Stimulated activated CD4-positive, alpha-beta T cell treated with anti-CD3 and anti-CD28 coated beads, Interleukin-4, amount 100 ng/mL, for 4 hours (primary cell): ENCODE measurements around the gene RHOV.

Experiments
- DNase-seq, 2 experiments: peaks; one replicate each; pipeline ENCODE4 v3.0.0-alpha.2; 2020

The RHOV gene

DNA sequence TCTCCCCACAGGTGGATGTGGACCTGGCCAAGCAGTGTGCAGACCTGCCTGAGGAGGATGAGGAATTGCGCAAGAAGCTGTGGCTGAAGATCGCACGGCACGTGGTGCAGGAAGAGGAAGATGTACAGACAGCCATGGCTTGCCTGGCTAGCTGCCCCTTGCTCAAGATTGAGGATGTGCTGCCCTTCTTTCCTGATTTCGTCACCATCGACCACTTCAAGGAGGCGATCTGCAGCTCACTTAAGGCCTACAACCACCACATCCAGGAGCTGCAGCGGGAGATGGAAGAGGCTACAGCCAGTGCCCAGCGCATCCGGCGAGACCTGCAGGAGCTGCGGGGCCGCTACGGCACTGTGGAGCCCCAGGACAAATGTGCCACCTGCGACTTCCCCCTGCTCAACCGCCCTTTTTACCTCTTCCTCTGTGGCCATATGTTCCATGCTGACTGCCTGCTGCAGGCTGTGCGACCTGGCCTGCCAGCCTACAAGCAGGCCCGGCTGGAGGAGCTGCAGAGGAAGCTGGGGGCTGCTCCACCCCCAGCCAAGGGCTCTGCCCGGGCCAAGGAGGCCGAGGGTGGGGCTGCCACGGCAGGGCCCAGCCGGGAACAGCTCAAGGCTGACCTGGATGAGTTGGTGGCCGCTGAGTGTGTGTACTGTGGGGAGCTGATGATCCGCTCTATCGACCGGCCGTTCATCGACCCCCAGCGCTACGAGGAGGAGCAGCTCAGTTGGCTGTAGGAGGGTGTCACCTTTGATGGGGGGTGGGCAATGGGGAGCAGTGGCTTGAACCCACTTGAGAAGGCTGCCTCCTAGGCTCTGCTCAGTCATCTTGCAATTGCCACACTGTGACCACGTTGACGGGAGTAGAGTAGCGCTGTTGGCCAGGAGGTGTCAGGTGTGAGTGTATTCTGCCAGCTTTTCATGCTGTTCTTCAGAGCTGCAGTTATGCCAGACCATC, 28.8 kb upstream of the RHOV start:
- no peak for DNase-seq

DNA sequence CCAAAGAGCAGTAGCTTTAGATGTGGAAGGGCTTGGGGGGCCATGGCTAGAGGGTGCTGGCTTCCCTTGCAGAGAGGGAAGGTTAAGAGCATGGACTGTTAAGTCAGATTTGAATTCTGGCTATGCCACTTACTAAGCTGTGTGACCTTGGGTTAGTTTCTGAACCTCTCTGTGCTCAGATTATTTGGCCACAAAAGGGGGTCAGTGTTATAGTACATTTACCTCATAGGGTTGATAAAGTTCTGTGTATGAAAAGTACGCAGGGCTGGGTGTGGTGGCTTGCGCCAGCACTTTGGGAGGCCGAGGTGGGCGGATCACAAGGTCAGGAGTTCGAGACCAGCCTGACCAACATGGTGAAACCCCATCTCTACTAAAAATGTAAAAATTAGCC, 27.0 kb upstream of the RHOV start:
- DNase-seq = no peak

DNA sequence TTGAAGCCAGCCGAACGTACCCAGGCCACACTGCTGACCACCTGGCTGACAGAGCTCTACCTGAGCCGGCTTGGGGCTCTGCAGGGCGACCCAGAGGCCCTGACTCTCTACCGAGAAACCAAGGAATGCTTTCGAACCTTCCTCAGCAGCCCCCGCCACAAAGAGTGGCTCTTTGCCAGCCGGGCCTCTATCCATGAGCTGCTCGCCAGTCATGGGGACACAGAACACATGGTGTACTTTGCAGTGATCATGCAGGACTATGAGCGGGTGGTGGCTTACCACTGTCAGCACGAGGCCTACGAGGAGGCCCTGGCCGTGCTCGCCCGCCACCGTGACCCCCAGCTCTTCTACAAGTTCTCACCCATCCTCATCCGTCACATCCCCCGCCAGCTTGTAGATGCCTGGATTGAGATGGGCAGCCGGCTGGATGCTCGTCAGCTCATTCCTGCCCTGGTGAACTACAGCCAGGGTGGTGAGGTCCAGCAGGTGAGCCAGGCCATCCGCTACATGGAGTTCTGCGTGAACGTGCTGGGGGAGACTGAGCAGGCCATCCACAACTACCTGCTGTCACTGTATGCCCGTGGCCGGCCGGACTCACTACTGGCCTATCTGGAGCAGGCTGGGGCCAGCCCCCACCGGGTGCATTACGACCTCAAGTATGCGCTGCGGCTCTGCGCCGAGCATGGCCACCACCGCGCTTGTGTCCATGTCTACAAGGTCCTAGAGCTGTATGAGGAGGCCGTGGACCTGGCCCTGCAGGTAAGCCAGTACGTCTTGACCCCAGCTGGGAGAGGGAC, 26.4 kb upstream of the RHOV start:
- no peak for DNase-seq

DNA sequence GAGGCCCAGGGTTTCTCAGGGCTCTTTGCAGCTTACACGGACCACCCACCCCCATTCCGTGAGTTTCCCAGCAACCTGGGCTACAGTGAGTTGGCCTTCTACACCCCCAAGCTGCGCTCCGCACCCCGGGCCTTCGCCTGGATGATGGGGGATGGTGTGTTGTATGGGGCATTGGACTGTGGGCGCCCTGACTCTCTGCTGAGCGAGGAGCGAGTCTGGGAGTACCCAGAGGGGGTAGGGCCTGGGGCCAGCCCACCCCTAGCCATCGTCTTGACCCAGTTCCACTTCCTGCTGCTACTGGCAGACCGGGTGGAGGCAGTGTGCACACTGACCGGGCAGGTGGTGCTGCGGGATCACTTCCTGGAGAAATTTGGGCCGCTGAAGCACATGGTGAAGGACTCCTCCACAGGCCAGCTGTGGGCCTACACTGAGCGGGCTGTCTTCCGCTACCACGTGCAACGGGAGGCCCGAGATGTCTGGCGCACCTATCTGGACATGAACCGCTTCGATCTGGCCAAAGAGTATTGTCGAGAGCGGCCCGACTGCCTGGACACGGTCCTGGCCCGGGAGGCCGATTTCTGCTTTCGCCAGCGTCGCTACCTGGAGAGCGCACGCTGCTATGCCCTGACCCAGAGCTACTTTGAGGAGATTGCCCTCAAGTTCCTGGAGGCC, 25.6 kb upstream of the RHOV start:
- DNase-seq = no peak

DNA sequence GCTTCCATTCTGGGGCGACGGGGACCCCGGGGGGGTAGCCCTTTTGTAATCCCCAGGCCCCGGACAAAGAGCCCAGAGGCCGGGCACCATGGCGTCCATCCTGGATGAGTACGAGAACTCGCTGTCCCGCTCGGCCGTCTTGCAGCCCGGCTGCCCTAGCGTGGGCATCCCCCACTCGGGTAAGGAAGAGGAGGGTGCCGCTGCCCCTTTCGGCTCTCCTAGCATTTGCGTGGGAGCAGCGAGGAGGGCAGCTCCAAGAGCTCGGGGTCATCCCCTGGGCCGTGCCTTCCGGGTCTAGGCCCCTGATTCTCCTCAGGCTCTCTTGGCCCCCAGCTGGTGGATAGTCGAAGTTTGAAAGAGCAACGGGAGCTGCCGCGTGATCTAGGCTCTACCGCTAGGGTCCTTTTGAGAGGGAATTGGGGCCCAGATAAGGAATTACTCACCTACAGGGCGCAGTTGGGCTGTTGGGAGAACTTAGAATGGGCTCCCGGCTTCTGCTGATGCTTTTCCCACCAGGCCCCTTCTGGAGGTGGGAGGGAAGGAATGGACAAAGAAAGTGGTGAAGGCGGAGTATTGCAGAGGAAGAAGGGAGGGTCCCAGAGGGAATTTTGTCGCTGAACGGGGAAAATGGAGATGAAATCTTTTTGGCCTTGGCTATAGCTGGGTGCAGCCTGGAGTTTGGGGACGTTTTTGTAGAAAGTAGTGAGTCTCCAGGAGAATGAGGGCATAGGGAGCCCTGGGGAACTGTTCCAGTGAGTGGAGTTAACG, 20.8 kb upstream of the RHOV start:
- peak; percentile 31 to 50 for DNase-seq

DNA sequence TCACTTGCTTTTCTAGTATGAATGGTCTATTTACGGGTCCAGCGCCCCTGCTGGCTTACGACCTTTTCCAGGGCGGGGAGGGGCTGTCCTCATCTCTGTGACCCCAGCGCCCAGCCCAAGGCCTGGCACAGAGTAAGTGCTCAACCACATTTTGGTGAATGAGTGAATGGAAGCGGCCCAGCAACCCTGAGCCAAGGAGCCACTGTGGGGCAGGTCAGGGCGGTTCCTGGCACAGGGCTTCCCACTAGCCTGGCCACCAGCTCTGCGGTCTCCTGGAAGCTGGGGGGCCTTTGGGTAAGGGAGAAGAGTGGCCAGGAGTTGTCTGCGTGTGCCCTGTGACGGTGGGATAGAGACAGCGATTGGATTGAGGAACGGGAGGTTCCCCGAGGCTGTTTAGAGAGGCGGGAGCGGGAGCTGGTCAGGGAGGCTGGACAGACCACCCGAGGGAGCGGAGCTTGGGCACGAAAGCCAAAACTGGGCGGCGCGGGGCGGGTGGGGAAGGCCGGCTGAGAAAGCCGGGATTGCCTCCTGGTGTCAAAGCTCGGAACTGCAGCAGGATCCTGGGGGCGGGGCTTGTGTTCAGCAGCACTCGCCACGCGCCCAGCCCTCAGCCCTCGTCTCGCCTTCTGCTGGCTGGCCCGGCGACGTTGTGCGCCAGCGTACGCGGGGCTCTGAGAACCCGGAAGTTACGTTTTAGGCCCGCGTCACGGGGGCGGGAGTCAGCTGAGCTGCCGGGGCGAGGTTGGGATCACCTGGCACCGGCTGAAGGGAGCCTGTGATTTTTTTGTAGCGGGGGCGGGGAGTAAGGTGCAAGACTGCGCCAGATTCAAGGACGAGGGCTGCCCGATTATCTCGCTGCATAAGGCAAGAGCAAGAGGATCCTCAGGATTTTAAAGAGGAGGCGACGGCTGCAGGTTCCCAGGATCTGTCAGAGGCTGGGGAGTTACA, 20.0 kb upstream of the RHOV start, which contains the start of gene VPS18:
Gene VPS18, plus strand, starts transcription at position 718 of the 948 bp plus-strand sequence. CDS start 319 bp downstream, outside the sequence.
- DNase-seq = peak; percentile 98 to 99

DNA sequence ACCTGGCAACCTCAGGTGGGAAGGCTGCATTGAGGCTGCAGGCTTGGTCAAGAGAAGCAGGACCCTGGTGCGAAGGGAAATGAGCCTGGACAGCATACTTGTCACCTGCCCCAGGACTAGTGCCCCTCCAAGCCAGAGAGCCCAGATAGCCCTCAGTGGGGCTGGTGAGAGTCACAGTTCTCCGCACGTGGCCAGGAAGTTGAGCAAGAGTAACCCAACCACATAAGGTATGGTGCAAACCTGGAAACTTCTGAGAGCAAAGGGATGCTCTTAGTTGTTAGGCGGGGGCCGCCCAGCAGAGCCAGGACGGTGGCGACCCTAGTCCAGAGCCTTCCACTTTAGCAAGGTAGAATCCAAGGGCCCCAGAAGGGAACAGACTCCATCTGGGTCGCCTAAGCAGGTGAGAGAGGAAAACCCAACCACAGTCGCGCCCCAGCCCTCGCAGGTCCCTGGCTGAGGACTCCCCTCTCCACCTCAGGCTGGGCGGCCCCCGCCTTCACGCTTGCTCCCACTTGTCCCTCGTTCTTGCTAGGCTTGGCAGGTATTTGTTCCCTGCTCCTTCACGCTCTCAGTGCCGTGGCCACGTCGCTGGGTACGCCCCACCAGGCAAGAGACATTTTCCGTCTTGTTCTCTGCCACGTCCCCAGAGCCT, 19.1 kb upstream of the RHOV start:
- no peak for DNase-seq

DNA sequence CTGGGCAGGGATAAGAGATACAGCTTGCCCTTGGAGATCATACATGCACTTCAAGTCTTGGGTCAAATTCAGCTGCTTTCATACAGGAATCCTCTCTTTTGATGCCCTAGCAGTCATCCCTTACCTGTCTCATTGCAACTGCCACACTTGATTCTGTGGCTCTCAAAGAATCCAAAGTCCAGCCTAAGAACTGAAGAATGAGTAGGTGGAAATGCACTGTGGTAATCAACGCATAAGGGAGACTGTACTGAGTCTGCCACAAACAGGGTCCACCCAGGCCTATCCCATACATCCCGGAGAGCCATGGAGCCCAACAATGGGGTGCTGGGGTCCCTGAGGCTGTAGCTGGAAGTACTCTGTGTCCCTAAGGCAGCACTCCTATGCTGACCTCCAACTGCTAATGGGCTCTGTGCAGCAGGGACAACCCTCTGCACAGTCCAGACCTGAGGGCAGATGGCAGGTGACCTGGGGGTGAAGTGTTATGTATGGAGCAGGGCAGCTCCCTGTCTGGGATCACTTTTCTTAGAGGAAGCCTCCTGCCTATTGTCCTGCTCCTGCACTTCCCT, 18.5 kb upstream of the RHOV start:
- no peak for DNase-seq

DNA sequence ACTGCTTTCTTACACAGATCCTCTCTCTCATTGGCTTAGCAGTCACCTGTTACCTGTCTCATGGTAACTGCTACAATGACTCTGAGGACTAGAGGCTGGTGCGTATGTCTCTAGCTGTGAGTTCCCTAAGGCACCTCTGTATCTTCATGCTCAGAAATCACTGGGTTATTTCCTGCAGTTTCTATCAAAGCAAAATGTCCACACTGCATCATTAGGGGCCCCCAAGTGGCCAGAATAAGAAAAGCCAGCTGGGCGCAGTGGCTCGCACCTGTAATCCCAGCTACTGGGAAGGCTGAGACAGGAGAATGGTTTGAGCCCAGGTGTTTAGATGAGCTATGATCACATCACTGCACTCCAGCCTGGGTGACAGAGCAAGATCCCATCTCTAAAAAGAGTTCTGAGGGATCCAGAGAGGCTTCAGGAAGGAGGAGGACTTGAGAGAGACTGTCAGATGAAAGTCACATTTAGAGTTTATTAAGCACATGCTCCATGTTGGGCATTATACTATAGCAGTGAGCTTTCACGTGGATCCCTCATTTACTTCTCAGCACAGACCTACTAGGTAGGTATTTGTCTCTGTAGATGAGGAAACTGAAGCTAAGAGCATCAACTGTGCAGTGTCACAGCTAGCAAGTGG, 17.9 kb upstream of the RHOV start:
- no peak for DNase-seq

DNA sequence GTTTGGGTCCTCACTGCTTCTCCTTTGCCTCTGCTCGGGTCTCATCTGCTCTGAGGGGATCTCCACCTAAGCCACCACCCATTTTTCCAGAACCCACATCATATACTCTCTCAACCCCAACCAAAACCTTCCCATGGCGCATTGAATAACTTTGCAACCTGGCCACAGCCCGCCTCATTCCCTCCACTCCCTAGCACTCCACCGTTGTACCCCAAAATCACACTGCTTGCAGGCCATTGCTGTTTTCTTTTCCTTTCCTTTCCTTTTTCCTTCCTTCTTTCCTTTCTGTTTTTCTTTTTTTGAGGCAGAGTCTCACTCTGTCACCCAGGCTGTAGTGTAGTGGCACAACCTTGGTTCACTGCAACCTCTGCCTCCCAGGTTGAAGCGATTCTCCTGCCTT, 17.1 kb upstream of the RHOV start:
- no peak for DNase-seq

DNA sequence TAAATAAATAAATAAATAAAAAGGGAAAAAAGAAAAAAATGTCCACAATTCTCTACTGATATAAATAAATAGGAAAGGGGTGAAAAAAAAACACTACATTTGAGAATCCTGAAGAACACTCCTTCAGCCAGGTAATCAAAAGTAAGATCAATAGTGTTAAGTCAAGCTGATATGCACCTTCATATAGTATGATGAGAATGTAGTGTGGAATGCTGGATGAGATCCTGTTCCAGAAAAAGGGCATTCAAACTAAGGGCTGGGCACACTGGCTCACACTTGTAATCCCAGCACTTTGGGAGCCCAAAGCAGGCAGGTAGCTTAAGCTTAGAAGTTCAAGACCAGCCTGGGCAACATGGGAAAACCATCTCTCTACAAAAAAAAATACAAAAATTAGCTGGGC, 15.1 kb upstream of the RHOV start:
- no peak for DNase-seq

DNA sequence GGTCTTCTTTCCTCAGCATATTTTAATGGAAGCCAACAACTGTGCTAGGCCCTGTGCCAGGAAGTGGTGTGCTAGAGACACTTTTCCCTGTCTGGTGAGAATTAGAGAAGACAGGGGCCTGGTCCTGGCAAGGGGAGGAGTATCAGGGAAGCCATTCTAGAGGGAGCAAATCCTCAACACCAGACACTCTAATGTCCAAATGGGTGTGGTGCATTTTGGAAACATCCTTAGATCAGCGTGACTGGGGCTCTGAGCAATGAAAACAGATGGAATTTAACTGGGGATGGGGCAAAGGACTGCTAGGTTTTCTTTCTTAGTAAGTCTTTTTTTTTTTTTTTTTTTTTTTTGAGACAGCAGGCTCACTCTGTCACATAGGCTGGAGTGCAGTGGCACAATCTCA, 12.6 kb upstream of the RHOV start:
- no peak for DNase-seq

DNA sequence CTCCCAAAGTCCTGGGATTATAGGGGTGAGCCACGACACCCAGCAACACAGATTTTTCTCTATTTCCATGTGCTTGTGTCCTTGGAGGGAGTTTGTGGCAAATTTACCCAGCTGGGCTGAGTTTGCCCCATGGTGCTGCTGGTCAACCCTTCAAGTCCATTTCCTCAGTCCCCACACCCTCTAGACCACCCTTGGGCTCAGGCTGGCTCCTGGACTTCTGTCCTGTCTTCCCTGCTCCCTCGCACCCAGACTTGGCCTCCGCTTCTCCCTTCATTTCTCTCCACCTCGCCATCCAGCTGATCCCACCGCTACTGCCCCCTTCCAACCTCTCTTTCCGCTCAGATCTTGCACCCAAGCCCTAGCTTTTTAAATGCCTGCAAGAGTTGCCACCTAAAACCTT, 7.3 kb upstream of the RHOV start:
- no peak for DNase-seq

DNA sequence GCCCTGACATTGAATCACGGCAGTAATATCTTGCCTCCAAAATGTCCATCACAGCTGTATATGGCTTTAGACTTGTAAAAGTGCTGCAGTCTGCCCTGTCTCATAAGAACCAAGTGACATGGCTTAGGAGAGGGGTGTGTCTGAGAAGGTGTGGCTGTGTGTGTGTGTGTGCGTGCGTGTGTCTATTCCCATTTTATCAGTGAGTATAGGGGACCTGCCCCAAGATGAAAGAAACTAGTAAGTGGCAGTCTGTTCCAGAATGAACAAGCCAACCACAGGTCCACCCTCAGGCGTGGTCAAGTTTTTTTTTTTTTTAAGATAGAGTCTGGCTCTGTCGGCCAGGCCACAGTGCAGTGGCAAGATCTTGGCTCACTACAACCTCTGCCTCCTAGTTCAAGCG, 5.6 kb upstream of the RHOV start:
- DNase-seq = no peak

DNA sequence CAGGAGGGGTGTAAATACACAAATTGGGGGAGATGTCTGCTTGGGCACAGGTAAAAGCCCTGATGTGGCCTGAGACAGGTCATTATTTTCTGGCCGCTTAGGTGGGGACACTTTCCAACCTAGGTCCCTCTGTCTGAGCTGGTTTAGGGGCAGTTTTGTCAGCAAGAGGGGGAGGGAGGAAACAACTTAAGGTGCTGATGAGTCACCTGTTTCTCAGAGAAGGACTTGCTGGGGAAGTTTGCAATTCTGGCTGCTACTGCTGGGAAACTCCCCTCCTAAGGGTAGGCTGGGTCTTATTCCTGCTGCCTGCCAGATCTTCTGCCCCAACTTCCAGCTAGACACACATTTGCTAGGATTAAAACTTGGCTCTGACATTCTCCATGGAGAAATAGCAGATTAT, 4.8 kb upstream of the RHOV start:
- peak in 1 of 2 experiments; percentile 37 for DNase-seq

DNA sequence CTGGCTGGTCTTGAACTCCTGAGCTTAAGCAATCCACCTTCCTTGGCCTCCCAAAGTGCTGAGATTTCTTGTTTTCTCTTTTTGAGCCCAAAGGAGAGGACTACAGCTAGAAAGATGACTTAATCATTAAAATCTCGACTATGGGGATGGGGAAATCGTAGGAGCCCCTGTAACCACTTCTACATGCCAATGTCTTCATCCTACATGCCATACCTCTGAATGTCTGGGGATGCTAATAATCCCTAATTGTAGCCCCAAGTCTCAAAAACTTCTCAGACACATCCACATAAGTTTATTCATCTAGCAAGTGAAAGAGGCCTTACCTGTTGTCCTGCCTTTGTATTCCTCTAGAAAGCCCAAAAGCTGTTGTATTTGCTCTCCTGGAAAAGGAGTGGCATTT, 3.7 kb upstream of the RHOV start:
- DNase-seq = no peak

DNA sequence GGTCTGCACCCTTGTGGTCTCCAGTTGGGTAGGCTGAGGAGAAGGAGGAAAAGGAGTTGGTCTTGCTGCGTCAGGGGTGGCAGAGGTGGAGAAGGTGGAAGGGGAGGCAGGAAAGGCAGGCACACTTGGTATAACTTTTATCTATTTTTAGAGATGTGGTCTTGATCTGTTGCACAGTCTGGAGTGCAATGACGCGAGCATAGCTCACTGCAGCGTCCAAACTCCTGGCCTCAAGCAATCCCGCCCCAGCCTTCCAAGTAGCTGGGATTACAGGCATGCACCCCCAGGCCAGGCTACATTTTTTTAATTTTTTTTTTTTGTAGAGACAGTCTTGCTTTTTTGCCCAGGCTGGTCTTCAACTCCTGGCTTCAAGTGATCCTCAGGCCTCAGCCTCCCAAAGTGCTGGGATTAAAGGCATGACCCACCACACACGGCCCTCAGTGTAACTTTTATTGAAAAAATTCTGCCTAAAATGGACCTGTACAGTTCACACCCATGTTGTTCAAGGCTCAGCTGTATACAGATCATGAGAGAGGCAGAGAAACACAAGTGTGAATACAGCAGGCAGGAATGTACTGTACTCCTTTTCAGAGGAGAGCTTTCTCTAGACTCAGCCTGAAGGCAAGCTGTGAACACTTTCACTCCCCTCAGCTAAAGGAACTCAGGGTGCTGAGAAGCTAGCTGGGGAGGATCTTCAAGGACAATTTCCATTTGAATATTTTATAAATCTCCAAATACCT, 2.1 kb upstream of the RHOV start:
- DNase-seq = no peak

DNA sequence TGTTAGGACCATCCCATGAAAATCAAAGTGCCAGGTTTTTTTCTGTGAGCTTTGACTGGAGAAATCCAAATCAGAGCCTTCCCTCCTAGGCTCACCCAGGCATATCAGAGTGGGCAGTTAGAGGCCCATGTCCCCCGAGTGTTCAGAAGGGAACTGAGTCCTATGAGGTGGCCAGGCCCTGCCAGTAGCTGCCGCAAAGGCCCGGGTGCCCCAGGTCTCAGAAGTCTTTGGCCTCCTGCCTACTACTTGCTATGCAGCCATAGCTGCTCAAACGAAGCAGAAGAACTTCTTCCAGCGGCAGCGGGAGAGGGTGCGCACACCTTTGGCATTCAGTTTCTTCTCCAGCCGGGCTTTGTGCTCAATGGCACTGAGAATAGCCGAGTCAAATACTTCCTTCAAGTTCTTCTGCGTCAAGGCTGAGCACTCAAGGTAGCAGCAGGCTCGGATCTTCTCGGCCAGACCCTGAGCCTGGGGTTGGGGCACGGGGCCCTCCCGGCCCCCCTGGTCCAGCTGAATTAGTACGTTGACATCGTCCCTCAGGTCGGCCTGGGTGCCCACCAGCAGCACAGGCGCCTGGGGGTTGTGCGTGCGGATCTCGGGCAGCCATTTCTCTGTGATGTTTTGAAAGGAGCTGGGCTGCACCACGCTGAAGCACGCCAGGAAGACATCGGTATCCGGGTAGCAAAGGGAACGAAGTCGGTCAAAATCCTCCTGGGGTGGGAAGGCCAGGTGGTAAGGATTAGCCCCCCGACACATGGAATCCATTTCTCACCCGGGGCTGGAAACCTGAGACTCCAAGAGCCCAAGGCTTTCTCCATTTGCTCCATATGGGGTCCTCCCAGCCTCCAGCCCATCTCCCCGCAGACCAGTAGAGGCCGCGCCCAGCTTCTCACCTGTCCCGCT, 992 bp downstream of the RHOV start:
- DNase-seq = no peak
